ENCODE results near the gene DLX4.

DLX4 gene

GRCh38 chr17:49973271-49973615 is 4.3 kb downstream of the DLX4 start:
- no peak for TF ChIP-seq CTCF (IDR thresholded peaks at IDR 0.05)
- no peak for TF ChIP-seq ZFX (IDR thresholded peaks at IDR 0.05; ENCODE audit: borderline replicate concordance)
- H3K27ac ChIP-seq = no peak overlapping the region

- TF ChIP-seq ZFX (IDR thresholded peaks at IDR 0.05; ENCODE audit: borderline replicate concordance) (no peak), CTCF (IDR thresholded peaks at IDR 0.05) (no peak)
- no peak overlapping the region for H3K27ac ChIP-seq
Measured at GRCh38 chr17:49975531-49975930, 6.5 kb downstream of the DLX4 start.

- no peak overlapping the region for H3K27ac ChIP-seq
- TF ChIP-seq CTCF (IDR thresholded peaks at IDR 0.05) (no peak), ZFX (IDR thresholded peaks at IDR 0.05; ENCODE audit: borderline replicate concordance) (no peak)
Measured at GRCh38 chr17:49976163-49976827, 7.3 kb downstream of the DLX4 start.

GRCh38 chr17:49976828-49977202 is 7.8 kb downstream of the DLX4 start:
- H3K27ac ChIP-seq = no peak overlapping the region

GRCh38 chr17:49977463-49978389 is 8.7 kb downstream of the DLX4 start:
- H3K27ac ChIP-seq = no peak overlapping the region
- TF ChIP-seq ZFX (IDR thresholded peaks at IDR 0.05; ENCODE audit: borderline replicate concordance) = no peak
- TF ChIP-seq CTCF (IDR thresholded peaks at IDR 0.05) = no peak

More at GRCh38 chr17:49976828-49977202, 7.8 kb downstream of the DLX4 start:
- TF ChIP-seq ZFX (IDR thresholded peaks at IDR 0.05; ENCODE audit: borderline replicate concordance) = no peak
- no peak for TF ChIP-seq CTCF (IDR thresholded peaks at IDR 0.05)

GRCh38 chr17:49978501-49978900 is 9.5 kb downstream of the DLX4 start:
- TF ChIP-seq ZFX (IDR thresholded peaks at IDR 0.05; ENCODE audit: borderline replicate concordance) (no peak), CTCF (IDR thresholded peaks at IDR 0.05) (no peak)
- no peak overlapping the region for H3K27ac ChIP-seq
